Stimulated activated CD4-positive, alpha-beta T cell treated with anti-CD3 and anti-CD28 coated beads, TNF-alpha, amount 100 ng/mL, for 1 hour (primary cell): ENCODE measurements around the gene MED14.

ENCODE experiments used
- DNase-seq, 3 donors: peaks; one replicate each; pipeline ENCODE4 v3.0.0-alpha.2; 2020; ENCODE audit warnings: low read depth in 3 of 3, low spot score in 1 of 3

The MED14 gene

DNA sequence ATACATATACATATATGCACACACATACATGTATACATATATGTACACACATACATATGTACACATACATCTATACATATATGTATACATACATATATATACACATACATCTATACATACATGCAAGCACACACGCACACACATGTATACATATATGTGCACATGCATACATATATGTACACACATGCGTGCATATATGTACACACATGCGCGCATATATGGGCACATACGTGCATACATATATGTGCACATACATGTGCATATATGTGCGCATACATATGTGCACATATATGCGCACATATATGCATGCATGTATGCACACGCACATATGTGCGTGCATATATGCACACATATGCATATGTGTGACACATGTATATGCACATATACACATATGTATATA, 119.4 kb downstream of the MED14 start:
- DNase-seq, result no peak

DNA sequence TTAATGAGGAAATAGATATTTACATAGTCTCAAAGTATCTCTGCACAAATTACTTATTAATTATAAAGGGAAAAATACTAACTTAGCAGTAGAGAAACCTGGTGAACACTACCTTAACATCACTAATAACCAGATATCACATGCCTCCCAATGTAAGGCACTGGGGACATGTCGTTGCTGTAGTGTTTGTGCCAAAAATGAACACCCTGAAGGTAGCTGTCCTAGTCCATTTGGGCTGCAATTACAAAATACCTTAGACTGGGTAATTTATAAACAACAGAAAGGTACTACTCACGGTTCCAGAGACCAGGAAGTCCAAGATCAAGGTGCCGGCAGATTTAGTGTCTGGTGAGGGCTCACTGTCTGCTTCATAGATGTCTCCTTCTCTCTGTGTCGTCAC, 122.8 kb downstream of the MED14 start:
- DNase-seq, result no peak

- DNase-seq, result no peak
Observed at GRCh38 chrX:40607381-40607780, 128.0 kb downstream of the MED14 start.

- no peak for DNase-seq
Observed at GRCh38 chrX:40603446-40603845, 131.9 kb downstream of the MED14 start.
